ENCODE measurements around the gene PRR16.
"Not testable (repeated sequence)": the region's sequence is repeated elsewhere in the genome, so short reads cannot be mapped to it uniquely, and the experiment has no call there.

The PRR16 gene

DNA sequence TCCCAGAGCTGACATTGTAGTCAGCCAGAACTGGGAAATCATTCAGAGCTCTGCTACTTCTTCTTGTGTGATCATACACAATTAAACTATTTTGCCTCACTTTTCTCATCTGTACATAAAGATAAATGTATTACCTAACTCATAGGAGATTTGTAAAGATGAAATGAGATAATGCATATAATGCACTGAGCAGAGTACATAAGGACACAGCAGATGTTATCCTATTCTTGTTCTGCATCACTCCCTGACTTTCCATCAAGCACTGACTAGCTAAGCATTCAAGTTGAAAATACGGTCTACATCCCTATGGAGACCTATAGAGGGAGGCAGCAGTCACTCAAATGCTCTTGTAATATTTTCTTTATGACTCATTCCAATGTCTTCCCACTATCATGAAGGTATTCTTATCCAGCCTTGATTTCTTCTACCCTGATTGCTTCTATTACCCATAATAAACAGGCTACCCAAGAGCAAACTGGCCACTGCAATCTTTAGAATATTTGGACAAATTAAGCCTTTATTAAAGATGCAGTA, 16.3 kb upstream of the PRR16 start:
- H3K27ac ChIP-seq (ENCODE audit: low read length), result no peak overlapping the region
- H3K27me3 ChIP-seq (ENCODE audit: insufficient read depth, low read length), result no peaks in the 10 kb centered on the region
- H3K36me3 ChIP-seq (ENCODE audit: insufficient read depth, low read depth, low read length), result no peaks in the 10 kb centered on the region
- no peaks in the 10 kb centered on the region for H3K9me3 ChIP-seq (ENCODE audit: insufficient read depth, low read depth, low read length)
- no peak overlapping the region for H3K9ac ChIP-seq (ENCODE audit: low read depth, low read length)
- peaks cover 5% of the 10 kb centered on the region; the same call in 1 of the 2 replicates for H3K4me1 ChIP-seq (ENCODE audit: insufficient read depth, low read length)
- no peak overlapping the region for H3K4me3 ChIP-seq (ENCODE audit: low read length)

DNA sequence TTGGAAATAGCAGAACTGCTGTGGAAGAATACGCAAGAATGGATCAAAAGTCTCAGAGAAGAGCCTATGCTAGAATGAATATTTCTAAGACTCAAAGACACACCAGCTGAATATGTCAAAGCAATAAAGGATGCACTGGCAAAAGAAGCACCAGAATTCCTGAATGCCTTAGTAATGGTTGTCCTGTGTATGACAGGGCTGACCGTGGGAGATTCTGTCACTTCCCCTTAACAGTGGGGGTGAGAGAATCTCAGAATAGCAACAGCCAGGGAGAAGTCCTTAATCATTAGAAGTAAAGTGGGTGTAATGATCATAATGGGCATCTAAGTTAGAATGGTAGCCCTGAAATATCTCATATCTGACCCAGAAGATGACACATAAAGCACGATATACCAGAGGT, 14.6 kb upstream of the PRR16 start:
- peaks cover 5% of the 10 kb centered on the region; the same call in 1 of the 2 replicates for H3K4me1 ChIP-seq (ENCODE audit: insufficient read depth, low read length)
- no peak overlapping the region for H3K9ac ChIP-seq (ENCODE audit: low read depth, low read length)
- no peak overlapping the region for H3K27ac ChIP-seq (ENCODE audit: low read length)

DNA sequence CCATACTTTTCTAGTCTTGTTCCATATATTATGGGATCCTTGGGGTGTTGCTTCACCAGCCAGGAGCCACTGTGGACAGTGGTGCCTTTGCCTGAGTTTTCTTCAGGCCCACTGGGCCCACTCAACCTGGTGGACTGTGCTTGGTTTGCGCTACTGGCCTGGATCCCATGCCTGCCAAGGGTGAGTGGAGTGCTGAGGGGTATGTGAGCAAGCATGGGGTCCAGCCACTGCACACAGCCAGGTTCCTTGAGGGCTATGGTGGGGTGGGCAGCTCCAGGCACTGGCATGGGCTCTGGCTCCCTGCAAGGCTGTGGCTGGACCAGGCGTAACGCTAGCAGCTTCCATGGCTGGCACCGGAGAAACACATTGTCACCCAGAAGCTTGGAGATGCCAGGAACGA, 13.2 kb upstream of the PRR16 start:
- 0 out of 2 replicates have a peak, but pooled peaks cover 4% of the 10 kb centered on the region for H3K4me1 ChIP-seq (ENCODE audit: insufficient read depth, low read length)
- H3K9ac ChIP-seq (ENCODE audit: low read depth, low read length), result no peak overlapping the region
- no peak overlapping the region for H3K27ac ChIP-seq (ENCODE audit: low read length)
- no peaks in the 10 kb centered on the region for H3K9me3 ChIP-seq (ENCODE audit: insufficient read depth, low read depth, low read length)
- H3K4me3 ChIP-seq (ENCODE audit: low read length), result no peak overlapping the region
- no peaks in the 10 kb centered on the region for H3K36me3 ChIP-seq (ENCODE audit: insufficient read depth, low read depth, low read length)
- H3K27me3 ChIP-seq (ENCODE audit: insufficient read depth, low read length), result no peaks in the 10 kb centered on the region

More for the DNA sequence above, 14.6 kb upstream of the PRR16 start:
- Histone ChIP-seq H3K27me3 (ENCODE audit: insufficient read depth, low read length) (no peaks in the 10 kb centered on the region), H3K36me3 (ENCODE audit: insufficient read depth, low read depth, low read length) (no peaks in the 10 kb centered on the region), H3K9me3 (ENCODE audit: insufficient read depth, low read depth, low read length) (no peaks in the 10 kb centered on the region), H3K4me3 (ENCODE audit: low read length) (no peak overlapping the region)

DNA sequence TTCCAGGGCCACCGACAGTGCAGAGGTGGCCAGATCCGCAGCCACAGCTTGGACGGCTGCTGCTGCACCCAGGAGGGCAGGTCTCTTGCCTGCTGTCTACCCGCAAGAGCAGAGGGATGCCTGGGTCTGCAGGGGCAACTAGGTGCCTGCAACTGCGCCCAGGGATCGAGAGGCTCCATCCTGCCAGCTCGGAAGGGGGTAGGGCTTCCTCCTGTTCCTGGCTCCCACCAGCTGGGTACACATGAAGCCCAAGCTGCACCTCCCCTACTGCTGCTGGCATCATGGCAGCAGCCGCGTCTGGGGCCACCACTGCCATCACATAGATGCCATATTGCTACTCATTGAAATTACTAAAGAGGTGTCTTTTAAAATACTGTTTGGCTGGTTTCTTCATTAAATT, 12.7 kb upstream of the PRR16 start:
- Histone ChIP-seq H3K27me3 (ENCODE audit: insufficient read depth, low read length) (no peaks in the 10 kb centered on the region), H3K4me1 (ENCODE audit: insufficient read depth, low read length) (no peaks in the 10 kb centered on the region), H3K36me3 (ENCODE audit: insufficient read depth, low read depth, low read length) (no peaks in the 10 kb centered on the region), H3K9me3 (ENCODE audit: insufficient read depth, low read depth, low read length) (no peaks in the 10 kb centered on the region), H3K27ac (ENCODE audit: low read length) (no peak overlapping the region), H3K9ac (ENCODE audit: low read depth, low read length) (no peak overlapping the region), H3K4me3 (ENCODE audit: low read length) (no peak overlapping the region)

DNA sequence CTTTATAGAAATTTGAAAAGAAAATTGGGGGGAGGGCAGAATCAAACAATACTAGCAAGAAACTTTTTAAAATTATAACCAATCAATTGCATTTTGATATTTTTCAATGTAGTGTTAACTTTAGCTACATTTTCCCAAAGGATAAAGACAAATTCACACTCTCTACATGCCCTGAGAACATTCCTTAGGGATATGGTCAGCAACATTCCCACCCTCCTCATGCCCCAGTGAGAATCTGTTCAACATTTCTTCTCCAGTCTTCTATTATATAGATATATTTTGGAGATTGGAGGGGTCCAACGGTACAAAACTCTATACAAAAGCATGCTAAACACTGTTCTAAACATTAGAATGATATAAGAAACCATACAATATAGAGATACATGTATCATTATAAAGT, 11.6 kb upstream of the PRR16 start:
- H3K27me3 ChIP-seq (ENCODE audit: insufficient read depth, low read length), result no peaks in the 10 kb centered on the region
- H3K4me1 ChIP-seq (ENCODE audit: insufficient read depth, low read length), result no peaks in the 10 kb centered on the region
- H3K27ac ChIP-seq (ENCODE audit: low read length), result no peak overlapping the region

DNA sequence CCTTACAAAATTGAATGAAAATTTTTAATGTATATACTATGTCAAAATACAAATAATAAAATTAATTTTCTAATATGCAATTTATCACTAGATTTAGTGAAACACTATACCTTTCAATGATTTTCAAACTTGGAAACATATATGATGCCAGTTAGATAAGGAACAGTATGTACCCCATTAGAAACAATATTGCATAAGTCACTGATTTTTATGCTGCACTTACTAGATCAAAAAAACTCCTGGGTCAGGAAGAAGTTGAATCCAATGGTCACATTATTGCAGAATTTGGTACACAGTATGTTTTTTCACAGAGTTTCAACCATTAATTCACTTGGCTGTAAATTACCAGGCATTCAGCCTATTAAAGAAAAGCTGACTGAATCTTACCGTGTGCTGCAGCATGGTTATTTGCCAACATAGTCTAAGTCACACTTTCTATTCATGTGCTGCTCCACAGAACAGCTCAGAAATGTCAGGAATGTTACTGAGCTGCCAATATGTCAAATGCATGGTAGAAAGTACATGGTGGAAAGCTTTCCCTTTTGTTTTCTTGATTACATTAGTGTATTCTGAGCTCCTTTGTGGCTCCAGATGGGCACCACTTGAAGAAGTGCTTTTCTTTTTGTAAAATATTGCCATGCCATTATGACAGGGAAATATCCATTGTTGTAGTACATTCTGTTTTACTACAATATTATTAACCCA, 9.9 kb upstream of the PRR16 start:
- no peak overlapping the region for H3K27ac ChIP-seq (ENCODE audit: low read length)
- H3K4me3 ChIP-seq (ENCODE audit: low read length), result no peak overlapping the region
- H3K9me3 ChIP-seq (ENCODE audit: insufficient read depth, low read depth, low read length), result no peaks in the 10 kb centered on the region
- no peaks in the 10 kb centered on the region for H3K36me3 ChIP-seq (ENCODE audit: insufficient read depth, low read depth, low read length)
- H3K9ac ChIP-seq (ENCODE audit: low read depth, low read length), result no peak overlapping the region
- H3K4me1 ChIP-seq (ENCODE audit: insufficient read depth, low read length), result no peaks in the 10 kb centered on the region
- H3K27me3 ChIP-seq (ENCODE audit: insufficient read depth, low read length), result no peaks in the 10 kb centered on the region

More for the DNA sequence above, 11.6 kb upstream of the PRR16 start:
- Histone ChIP-seq H3K9me3 (ENCODE audit: insufficient read depth, low read depth, low read length) (no peaks in the 10 kb centered on the region), H3K9ac (ENCODE audit: low read depth, low read length) (no peak overlapping the region), H3K36me3 (ENCODE audit: insufficient read depth, low read depth, low read length) (no peaks in the 10 kb centered on the region), H3K4me3 (ENCODE audit: low read length) (no peak overlapping the region)

DNA sequence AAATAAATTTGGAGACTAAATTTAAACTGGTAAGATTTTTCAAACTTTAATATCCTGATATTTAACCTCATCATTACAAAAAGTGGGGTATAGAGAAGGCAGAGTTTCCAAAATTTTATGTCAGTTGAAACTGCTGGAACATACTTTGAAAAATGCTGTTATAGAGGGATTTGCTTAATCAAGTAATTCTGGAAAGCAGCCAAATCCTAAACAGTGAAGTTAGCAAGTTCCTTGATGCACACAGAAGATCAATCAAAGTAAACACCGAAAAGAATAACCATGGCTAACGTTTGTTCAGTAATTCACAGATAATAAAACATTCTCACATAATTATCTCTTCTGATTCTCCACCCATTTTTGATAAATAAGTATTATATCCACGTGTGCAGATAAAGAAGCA, 8.1 kb upstream of the PRR16 start:
- Histone ChIP-seq H3K4me1 (ENCODE audit: insufficient read depth, low read length) (no peaks in the 10 kb centered on the region), H3K9me3 (ENCODE audit: insufficient read depth, low read depth, low read length) (no peaks in the 10 kb centered on the region), H3K9ac (ENCODE audit: low read depth, low read length) (no peak overlapping the region), H3K27ac (ENCODE audit: low read length) (no peak overlapping the region), H3K27me3 (ENCODE audit: insufficient read depth, low read length) (no peaks in the 10 kb centered on the region), H3K4me3 (ENCODE audit: low read length) (no peak overlapping the region), H3K36me3 (ENCODE audit: insufficient read depth, low read depth, low read length) (no peaks in the 10 kb centered on the region)

DNA sequence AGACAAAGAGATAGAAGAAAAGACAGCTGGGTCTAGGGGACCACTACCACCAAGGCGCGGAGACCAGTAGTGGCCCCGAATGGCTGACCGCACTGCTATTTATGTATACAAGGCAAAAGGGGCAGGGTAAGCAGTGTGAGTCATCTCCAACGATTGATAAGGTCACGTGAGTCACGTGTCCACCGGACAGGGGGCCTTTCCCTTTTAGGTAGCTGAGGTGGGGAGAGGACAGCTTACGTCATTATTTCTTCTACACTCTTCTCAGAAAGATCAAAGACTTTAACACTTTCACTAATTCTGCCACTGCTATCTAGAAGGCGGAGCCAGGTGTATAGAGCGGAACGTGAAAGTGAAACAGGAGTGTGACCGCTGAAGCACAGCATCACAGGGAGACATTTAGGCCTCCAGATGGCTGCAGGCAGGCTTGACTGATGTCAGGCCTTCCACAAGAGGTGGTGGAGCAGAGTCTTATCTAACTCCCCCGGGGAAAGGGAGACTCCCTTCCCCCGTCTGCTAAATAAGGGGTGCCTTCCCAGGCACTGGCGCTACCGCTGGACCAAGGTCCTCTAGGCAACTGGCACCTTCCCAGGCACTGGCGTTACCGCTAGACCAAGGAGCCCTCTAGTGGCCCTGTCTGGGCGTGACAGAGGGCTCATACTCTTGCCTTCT, 6.1 kb upstream of the PRR16 start:
- no peak overlapping the region for H3K27ac ChIP-seq (ENCODE audit: low read length)
- no peaks in the 10 kb centered on the region for H3K9me3 ChIP-seq (ENCODE audit: insufficient read depth, low read depth, low read length)
- peaks cover 8% of the 10 kb centered on the region for H3K27me3 ChIP-seq (ENCODE audit: insufficient read depth, low read length)
- no peaks in the 10 kb centered on the region for H3K4me1 ChIP-seq (ENCODE audit: insufficient read depth, low read length)
- no peak overlapping the region for H3K9ac ChIP-seq (ENCODE audit: low read depth, low read length)
- H3K4me3 ChIP-seq (ENCODE audit: low read length), result no peak overlapping the region
- no peaks in the 10 kb centered on the region for H3K36me3 ChIP-seq (ENCODE audit: insufficient read depth, low read depth, low read length)

DNA sequence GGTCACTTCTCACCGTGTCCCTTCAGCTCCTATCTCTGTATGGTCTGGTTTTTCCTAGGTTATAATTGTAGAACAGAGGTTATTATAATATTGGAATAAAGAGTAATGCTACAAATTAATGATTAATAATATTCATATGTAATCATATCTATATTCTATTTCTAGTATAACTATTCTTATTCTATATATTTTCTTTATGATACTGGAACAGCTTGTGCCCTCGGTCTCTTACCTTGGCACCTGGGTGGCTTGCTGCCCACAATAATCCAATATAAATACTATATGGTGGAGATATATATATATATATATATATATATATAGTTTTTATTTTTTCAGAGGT, 5.6 kb upstream of the PRR16 start:
- H3K9me3 ChIP-seq (ENCODE audit: insufficient read depth, low read depth, low read length); H3K9ac ChIP-seq (ENCODE audit: low read depth, low read length); H3K4me3 ChIP-seq (ENCODE audit: low read length); H3K36me3 ChIP-seq (ENCODE audit: insufficient read depth, low read depth, low read length); H3K27ac ChIP-seq (ENCODE audit: low read length); H3K4me1 ChIP-seq (ENCODE audit: insufficient read depth, low read length): not testable (repeated sequence)
- H3K27me3 ChIP-seq (ENCODE audit: insufficient read depth, low read length), result peaks cover 13% of the 10 kb centered on the region

DNA sequence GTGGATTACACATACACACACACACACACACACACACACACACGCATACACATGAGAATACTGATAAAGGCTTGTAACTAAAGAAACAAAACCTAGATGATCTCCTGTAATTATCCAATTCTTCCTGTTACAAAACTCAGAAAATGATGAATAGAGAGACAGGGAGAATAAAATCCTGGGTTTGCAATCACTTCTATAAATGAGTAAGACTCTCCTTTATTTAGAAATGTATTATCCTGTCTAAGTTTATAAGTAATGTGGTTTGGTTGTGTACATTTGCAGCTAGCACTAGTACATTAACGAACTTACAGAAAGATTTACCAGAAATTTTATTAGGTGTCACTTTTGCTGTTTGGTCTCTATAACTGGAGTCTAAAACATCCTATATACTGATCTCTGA, 2.8 kb upstream of the PRR16 start:
- H3K27ac ChIP-seq (ENCODE audit: low read length), result no peak overlapping the region
- no peak overlapping the region for H3K4me3 ChIP-seq (ENCODE audit: low read length)
- H3K36me3 ChIP-seq (ENCODE audit: insufficient read depth, low read depth, low read length), result no peaks in the 10 kb centered on the region

DNA sequence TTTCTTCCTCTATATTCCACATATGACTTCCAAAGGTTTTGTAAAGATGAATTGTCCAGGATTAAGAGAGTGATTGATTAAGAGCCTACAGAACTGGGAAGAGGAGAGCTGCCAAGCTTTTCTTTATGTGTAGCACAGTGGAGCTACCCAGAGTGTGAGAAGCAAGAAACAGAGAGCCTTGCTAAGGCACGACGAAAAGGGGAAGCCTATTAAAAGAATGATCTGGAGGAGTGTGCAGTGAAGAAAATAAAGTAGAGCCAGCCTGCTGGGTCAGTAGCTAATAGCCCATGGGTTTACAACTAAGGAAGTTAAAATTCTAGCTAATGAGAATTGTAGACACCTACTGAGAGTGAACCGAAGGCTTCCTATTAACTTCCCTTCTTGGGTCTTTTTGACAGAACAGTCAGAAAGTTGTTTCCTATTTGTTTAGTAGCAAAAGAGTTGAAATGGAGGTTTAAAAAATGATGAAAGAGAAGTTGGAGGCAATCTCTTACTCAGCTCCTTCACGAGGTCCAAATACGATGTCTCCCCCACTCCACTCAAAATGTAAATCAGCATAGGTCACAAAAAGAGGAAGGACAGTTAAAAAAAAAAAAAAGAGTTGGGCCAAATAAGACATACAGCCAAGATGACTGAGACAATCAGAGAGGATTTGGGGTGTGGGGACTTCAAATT, 957 bp upstream of the PRR16 start:
- H3K4me3 ChIP-seq (ENCODE audit: low read length), result no peak overlapping the region
- H3K4me1 ChIP-seq (ENCODE audit: insufficient read depth, low read length), result no peaks in the 10 kb centered on the region; the same call in 1 of the 2 replicates
- H3K27ac ChIP-seq (ENCODE audit: low read length), result no peak overlapping the region
- peaks cover 53% of the 10 kb centered on the region for H3K27me3 ChIP-seq (ENCODE audit: insufficient read depth, low read length)
- H3K9me3 ChIP-seq (ENCODE audit: insufficient read depth, low read depth, low read length), result no peaks in the 10 kb centered on the region
- no peak overlapping the region for H3K9ac ChIP-seq (ENCODE audit: low read depth, low read length)
- H3K36me3 ChIP-seq (ENCODE audit: insufficient read depth, low read depth, low read length), result no peaks in the 10 kb centered on the region

More for the DNA sequence above, 2.8 kb upstream of the PRR16 start:
- H3K4me1 ChIP-seq (ENCODE audit: insufficient read depth, low read length), result no peaks in the 10 kb centered on the region; the same call in 1 of the 2 replicates
- no peak overlapping the region for H3K9ac ChIP-seq (ENCODE audit: low read depth, low read length)
- H3K9me3 ChIP-seq (ENCODE audit: insufficient read depth, low read depth, low read length), result no peaks in the 10 kb centered on the region
- peaks cover 40% of the 10 kb centered on the region for H3K27me3 ChIP-seq (ENCODE audit: insufficient read depth, low read length)
